AG04450 (cell line): ENCODE results near the gene JAM3. TPM values are rescaled to one million over a fixed set of nuclear protein-coding genes. Genes with fewer than 3 reads are reported as not detected.

Experiments used
- CTCF ChIA-PET: fragments of 300-600, 350-600 bp; formaldehyde crosslinking; extraction: SDS; loops from one replicate; lab custom pipeline; 2022; ENCODE audit warnings: antibody characterized with exemption, inconsistent platforms; lab: Charles Lee
- POLR2A ChIA-PET: fragments of 350-600 bp; formaldehyde crosslinking; extraction: SDS; loops from one replicate; lab custom pipeline; 2021; ENCODE audit warnings: antibody characterized with exemption, inconsistent platforms; lab: Yijun Ruan, JAX
- DNase-seq: peaks from one replicate; pipeline ENCODE4 v3.0.0-alpha.2; 2011; ENCODE audit warnings: low read depth, low spot score
- H3K27ac ChIP-seq: one replicate; pipeline ENCODE4 v1.5.1; 2012; ENCODE audit warnings: low read depth, low read length, control low read depth
- H3K27me3 ChIP-seq: one replicate; pipeline ENCODE4 v1.6.0; 2012; ENCODE audit warnings: low read length; ENCODE audit not compliant: control insufficient read depth, insufficient read depth
- H3K4me3 ChIP-seq: 2 replicates; pipeline ENCODE4 v1.5.1; 2011; ENCODE audit warnings: mild to moderate bottlenecking, low read depth, low read length, control low read depth
- H3K9me3 ChIP-seq: 2 replicates; pipeline ENCODE4 v1.5.1; 2012; ENCODE audit warnings: low read length; ENCODE audit not compliant: control insufficient read depth, insufficient read depth
- CTCF ChIP-seq: IDR thresholded peaks from 2 replicates; pipeline ENCODE4 v1.5.1; 2011; ENCODE audit warnings: low read depth, low read length, control low read depth, inconsistent platforms
- polyA plus RNA-seq: library from polyadenylated mRNA; depleted of rRNA; stranded (reverse); fragments of >200 nt; gene quantifications from 2 replicates; pipeline ENCODE4 v1.2.3, GENCODE V29; 2011

Gene JAM3
- polyA plus RNA-seq, 1 experiment, result 79.6 TPM

- POLR2A ChIA-PET, result no interaction called here
- Histone ChIP-seq H3K27ac (no peak overlapping the region), H3K27me3 (no peaks in the 10 kb centered on the region), H3K4me3 (no peak overlapping the region), H3K9me3 (no peaks in the 10 kb centered on the region)
- CTCF ChIA-PET, result no interaction called here
- no peak for TF ChIP-seq CTCF
- no peak for DNase-seq
Observed at GRCh38 chr11:134155946-134156865, 87.3 kb downstream of the JAM3 start.

GRCh38 chr11:134157451-134157850, 88.6 kb downstream of the JAM3 start:
- DNase-seq, result no peak
- TF ChIP-seq CTCF, result no peak
- Histone ChIP-seq H3K4me3 (no peak overlapping the region), H3K27ac (no peak overlapping the region), H3K27me3 (no peaks in the 10 kb centered on the region), H3K9me3 (no peaks in the 10 kb centered on the region)
- ChIA-PET POLR2A (no interaction called here), CTCF (no interaction called here)

GRCh38 chr11:134158023-134158422, 89.2 kb downstream of the JAM3 start:
- H3K9me3 ChIP-seq, result no peaks in the 10 kb centered on the region
- POLR2A ChIA-PET, result no interaction called here
- no peaks in the 10 kb centered on the region for H3K27me3 ChIP-seq
- DNase-seq, result no peak
- no peak for TF ChIP-seq CTCF
- no peak overlapping the region for H3K27ac ChIP-seq
- CTCF ChIA-PET, result no interaction called here
- H3K4me3 ChIP-seq, result no peak overlapping the region

- no peak for TF ChIP-seq CTCF
- ChIA-PET POLR2A (no interaction called here), CTCF (interaction anchor here (0.8 kb wide), 1 partner anchor 19 kb away, joined by 3 read pairs; no protein-coding TSS in a partner anchor)
- no peak overlapping the region for H3K27ac ChIP-seq
- no peak overlapping the region for H3K4me3 ChIP-seq
- H3K9me3 ChIP-seq, result no peaks in the 10 kb centered on the region
- H3K27me3 ChIP-seq, result no peaks in the 10 kb centered on the region
- DNase-seq, result no peak
Observed at GRCh38 chr11:134159652-134160051, 90.8 kb downstream of the JAM3 start.
